ENCODE data around the gene ELP4. TPM values are rescaled to one million over a fixed set of nuclear protein-coding genes. Genes with fewer than 3 reads are reported as not detected.

ELP4 gene
- total and polyA plus RNA-seq, 12 donors, result 9.8 to 19.5 (median 15.9) TPM

DNA sequence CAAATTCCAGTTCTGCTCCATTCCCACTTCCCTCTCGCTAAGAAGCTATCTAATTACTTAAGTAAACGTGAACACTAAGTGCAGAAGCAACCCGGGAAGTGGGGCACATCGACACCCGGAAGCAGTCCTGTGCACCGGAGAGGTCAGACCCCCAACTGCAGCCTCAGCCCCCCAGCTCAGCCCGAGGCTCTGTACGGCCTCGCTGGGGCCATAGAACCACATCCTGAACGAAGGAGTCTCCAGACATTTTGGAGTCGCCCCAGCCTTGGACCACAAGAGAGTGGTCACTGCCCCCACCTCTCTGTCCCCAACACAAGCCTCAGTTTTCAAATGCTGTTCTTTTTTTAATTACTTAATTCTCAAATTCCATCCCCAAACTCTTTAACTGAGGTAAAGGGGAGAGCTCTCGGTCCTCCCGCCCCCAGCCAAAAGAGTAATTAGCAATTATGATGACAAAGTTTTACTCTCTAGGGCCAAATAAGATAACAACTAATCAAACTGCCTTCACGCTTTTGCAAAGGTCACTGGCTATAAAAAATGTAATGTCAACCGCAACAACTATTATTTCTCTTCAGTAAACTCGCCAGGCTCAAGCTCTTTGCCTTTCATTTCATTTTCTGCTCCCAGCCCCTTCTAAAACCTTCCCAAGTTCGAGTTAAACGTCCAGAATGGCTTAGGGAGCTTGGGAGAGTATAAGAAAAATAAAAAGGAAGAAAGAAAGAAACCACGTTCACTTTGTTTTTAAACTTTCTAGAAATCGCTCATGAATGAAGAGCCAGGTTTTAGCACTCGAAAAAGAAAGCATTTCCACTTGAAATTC is 299.4 kb downstream of the ELP4 start:
- intact Hi-C loops (cut with DNase I), result no loop called here
- ATAC-seq (no peak), DNase-seq (no peak)
- TF ChIP-seq, protein P1, sequence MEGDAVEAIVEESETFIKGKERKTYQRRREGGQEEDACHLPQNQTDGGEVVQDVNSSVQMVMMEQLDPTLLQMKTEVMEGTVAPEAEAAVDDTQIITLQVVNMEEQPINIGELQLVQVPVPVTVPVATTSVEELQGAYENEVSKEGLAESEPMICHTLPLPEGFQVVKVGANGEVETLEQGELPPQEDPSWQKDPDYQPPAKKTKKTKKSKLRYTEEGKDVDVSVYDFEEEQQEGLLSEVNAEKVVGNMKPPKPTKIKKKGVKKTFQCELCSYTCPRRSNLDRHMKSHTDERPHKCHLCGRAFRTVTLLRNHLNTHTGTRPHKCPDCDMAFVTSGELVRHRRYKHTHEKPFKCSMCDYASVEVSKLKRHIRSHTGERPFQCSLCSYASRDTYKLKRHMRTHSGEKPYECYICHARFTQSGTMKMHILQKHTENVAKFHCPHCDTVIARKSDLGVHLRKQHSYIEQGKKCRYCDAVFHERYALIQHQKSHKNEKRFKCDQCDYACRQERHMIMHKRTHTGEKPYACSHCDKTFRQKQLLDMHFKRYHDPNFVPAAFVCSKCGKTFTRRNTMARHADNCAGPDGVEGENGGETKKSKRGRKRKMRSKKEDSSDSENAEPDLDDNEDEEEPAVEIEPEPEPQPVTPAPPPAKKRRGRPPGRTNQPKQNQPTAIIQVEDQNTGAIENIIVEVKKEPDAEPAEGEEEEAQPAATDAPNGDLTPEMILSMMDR (IDR thresholded peaks at IDR 0.05), result no peak
- H3K27ac ChIP-seq, result no peak overlapping the region
- H3K36me3 ChIP-seq, result no peaks in the 10 kb centered on the region
- WGBS, 2 donors, result 7 to 11% methylated on average over 21 of the region's 21 CpGs
- peaks cover 17 to 72% (median 63%) of the 10 kb centered on the region in 9 donors for H3K4me1 ChIP-seq
- peaks cover 82 to 100% (median 99%) of the 10 kb centered on the region in 7 donors for H3K27me3 ChIP-seq
- H3K9me3 ChIP-seq, result no peaks in the 10 kb centered on the region
- H3K4me3 ChIP-seq, result no peak overlapping the region

DNA sequence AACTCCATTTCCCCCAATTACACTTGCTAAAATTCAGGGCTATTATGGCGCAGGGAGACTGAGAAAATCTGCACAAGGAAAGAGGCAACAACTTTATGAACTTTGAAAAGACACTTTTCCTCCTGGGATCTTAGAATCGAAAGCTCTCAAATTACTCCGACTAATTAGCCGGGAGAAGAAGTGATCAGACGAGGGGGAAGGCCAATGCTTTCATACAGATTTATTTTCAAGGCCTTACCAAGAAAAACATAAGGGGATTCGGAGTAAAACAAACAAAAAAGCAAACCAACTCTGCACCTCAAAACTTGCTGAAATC is 299.9 kb downstream of the ELP4 start:
- Histone ChIP-seq H3K4me1 (peaks cover 21 to 72% (median 62%) of the 10 kb centered on the region in 9 donors), H3K27me3 (peaks cover 88 to 100% (median 99%) of the 10 kb centered on the region in 7 donors), H3K9me3 (no peaks in the 10 kb centered on the region), H3K4me3 (peak overlapping the region in 3 of 10 donors; percentile 45 to 51 (median 49)), H3K36me3 (no peaks in the 10 kb centered on the region), H3K27ac (no peak overlapping the region)
- WGBS, 2 donors, result 21 to 31% methylated on average over 6 of the region's 6 CpGs
- DNase-seq, result no peak
- intact Hi-C loops (cut with DNase I), result no loop called here
- ATAC-seq, result no peak
- TF ChIP-seq, protein P1 (IDR thresholded peaks at IDR 0.05), result no peak

DNA sequence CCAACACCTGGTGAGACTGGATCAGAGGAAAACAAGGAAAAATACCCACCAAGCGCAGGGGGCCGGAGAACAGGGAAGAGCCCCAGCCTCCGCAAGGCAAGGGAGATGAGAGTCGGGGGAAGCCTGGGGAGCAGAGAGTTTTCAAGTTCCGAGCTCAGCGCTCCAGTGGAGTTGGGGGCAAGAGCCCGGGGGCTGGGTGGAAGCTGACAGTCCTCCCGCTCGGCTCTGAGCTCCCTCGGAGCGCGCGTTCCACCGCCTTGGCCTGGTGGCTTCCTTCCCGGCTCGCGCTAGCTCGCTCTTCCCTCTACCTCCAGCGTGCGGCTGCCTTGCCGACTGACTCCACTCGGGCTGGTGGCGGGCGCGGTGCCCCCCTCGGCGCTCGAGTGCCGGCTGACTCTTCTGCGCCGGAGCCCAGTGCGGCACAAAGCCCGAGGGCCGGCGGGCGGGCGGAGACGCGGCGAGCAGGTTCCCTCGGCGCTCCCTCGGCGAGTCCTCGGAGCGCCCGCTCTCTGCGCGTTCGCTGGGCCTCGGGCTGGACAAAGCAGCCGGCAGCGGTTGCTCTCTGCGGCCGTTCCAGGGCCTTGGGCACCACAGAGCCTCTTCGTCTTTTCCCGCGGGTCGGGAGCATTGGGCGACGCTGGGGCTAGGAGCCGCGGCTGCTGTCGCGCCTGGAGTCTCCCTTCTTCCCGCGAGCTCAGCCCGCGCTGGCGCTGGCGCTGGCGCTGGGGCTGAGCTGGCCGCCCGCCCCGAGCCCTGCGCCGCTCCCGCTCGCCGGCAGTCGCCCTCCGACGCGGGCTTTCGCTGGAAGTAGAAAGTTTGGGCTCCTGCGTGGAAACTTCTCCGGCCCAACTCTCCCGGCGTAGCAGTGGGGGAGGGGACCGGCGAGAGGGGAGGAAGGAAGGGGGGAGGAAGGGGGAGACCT is 300.6 kb downstream of the ELP4 start:
- intact Hi-C loops (cut with DNase I), result loop anchor here in 1 of 10 donors (10.0 kb wide), 1 partner anchor 145 kb away; no protein-coding TSS in a partner anchor
- no peaks in the 10 kb centered on the region for H3K9me3 ChIP-seq
- peak in 7 of 8 donors; percentile 21 to 48 (median 39) for ATAC-seq
- no peak for DNase-seq
- H3K4me1 ChIP-seq, result peaks cover 23 to 72% (median 57%) of the 10 kb centered on the region in 9 donors
- H3K27ac ChIP-seq, result no peak overlapping the region
- 2 to 3% methylated on average over 86 to 91 of the region's 91 CpGs for WGBS, 2 donors
- peak overlapping the region; percentile 24 to 51 (median 45) for H3K4me3 ChIP-seq
- peaks cover 88 to 100% (median 99%) of the 10 kb centered on the region in 7 donors for H3K27me3 ChIP-seq
- TF ChIP-seq, protein P1 (IDR thresholded peaks at IDR 0.05), result no peak
- no peaks in the 10 kb centered on the region for H3K36me3 ChIP-seq
